ENCODE results near the gene TUBGCP3.

TUBGCP3 gene

GRCh38 chr13:112615391-112615790, 27.4 kb upstream of the TUBGCP3 start:
- DNase-seq = no peak

- DNase-seq = no peak
These were observed 26.9 kb upstream of the TUBGCP3 start for GRCh38 chr13:112614835-112615234.

GRCh38 chr13:112608212-112608611, 20.3 kb upstream of the TUBGCP3 start:
- DNase-seq = no peak

GRCh38 chr13:112606109-112607001, 18.4 kb upstream of the TUBGCP3 start:
- peak; percentile 88 to 92 for DNase-seq

- no peak for DNase-seq
These were observed 17.6 kb upstream of the TUBGCP3 start for GRCh38 chr13:112605531-112605990.

GRCh38 chr13:112603641-112604225, 15.8 kb upstream of the TUBGCP3 start:
- DNase-seq = no peak

- DNase-seq = no peak
These were observed 14.2 kb upstream of the TUBGCP3 start for GRCh38 chr13:112602189-112602588.

GRCh38 chr13:112601371-112601770, 13.4 kb upstream of the TUBGCP3 start:
- DNase-seq = no peak

- peak; percentile 6 to 23 for DNase-seq
These were observed 8.3 kb upstream of the TUBGCP3 start for GRCh38 chr13:112596235-112596634.

GRCh38 chr13:112592647-112593046, 4.7 kb upstream of the TUBGCP3 start:
- no peak for DNase-seq

GRCh38 chr13:112592181-112592580, 4.2 kb upstream of the TUBGCP3 start:
- DNase-seq = no peak

- no peak for DNase-seq
These were observed 741 bp upstream of the TUBGCP3 start for GRCh38 chr13:112588490-112589297.

GRCh38 chr13:112587212-112587763, 665 bp downstream of the TUBGCP3 start:
- DNase-seq = peak; percentile 77 to 78

GRCh38 chr13:112586334-112586960, 1.5 kb downstream of the TUBGCP3 start:
- DNase-seq = peak in 1 of 2 experiments; percentile 27

GRCh38 chr13:112583592-112584277, 4.2 kb downstream of the TUBGCP3 start:
- peak; percentile 97 for DNase-seq

GRCh38 chr13:112582263-112582662, 5.7 kb downstream of the TUBGCP3 start:
- DNase-seq = no peak

GRCh38 chr13:112580912-112581311, 7.0 kb downstream of the TUBGCP3 start:
- DNase-seq = no peak

GRCh38 chr13:112580211-112580610, 7.7 kb downstream of the TUBGCP3 start:
- no peak for DNase-seq

GRCh38 chr13:112579310-112579843, 8.6 kb downstream of the TUBGCP3 start:
- DNase-seq = no peak

GRCh38 chr13:112576768-112577167, 11.2 kb downstream of the TUBGCP3 start:
- DNase-seq = no peak

GRCh38 chr13:112576191-112576590, 11.8 kb downstream of the TUBGCP3 start:
- no peak for DNase-seq

- no peak for DNase-seq
These were observed 12.3 kb downstream of the TUBGCP3 start for GRCh38 chr13:112575675-112576074.
